ENCODE measurements around the gene KRTAP5-9. TPM values are rescaled to one million over a fixed set of nuclear protein-coding genes. Genes with fewer than 3 reads are reported as not detected.

Gene KRTAP5-9
- total and polyA plus RNA-seq, 10 of the 15 experiments (the other 5 are each of a cell fraction or from before 2014, with no cell fraction given) = 0.06 to 0.38 (median 0.19) TPM; not detected in 4

- TF ChIP-seq, protein P1, sequence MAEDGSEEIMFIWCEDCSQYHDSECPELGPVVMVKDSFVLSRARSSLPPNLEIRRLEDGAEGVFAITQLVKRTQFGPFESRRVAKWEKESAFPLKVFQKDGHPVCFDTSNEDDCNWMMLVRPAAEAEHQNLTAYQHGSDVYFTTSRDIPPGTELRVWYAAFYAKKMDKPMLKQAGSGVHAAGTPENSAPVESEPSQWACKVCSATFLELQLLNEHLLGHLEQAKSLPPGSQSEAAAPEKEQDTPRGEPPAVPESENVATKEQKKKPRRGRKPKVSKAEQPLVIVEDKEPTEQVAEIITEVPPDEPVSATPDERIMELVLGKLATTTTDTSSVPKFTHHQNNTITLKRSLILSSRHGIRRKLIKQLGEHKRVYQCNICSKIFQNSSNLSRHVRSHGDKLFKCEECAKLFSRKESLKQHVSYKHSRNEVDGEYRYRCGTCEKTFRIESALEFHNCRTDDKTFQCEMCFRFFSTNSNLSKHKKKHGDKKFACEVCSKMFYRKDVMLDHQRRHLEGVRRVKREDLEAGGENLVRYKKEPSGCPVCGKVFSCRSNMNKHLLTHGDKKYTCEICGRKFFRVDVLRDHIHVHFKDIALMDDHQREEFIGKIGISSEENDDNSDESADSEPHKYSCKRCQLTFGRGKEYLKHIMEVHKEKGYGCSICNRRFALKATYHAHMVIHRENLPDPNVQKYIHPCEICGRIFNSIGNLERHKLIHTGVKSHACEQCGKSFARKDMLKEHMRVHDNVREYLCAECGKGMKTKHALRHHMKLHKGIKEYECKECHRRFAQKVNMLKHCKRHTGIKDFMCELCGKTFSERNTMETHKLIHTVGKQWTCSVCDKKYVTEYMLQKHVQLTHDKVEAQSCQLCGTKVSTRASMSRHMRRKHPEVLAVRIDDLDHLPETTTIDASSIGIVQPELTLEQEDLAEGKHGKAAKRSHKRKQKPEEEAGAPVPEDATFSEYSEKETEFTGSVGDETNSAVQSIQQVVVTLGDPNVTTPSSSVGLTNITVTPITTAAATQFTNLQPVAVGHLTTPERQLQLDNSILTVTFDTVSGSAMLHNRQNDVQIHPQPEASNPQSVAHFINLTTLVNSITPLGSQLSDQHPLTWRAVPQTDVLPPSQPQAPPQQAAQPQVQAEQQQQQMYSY (CRISPR knock-in tag; IDR thresholded peaks at IDR 0.05) = no peak
- no peak for TF ChIP-seq BCL11A (IDR thresholded peaks at IDR 0.05; ENCODE audit: low read depth, low read length)
- TF ChIP-seq, protein P2, sequence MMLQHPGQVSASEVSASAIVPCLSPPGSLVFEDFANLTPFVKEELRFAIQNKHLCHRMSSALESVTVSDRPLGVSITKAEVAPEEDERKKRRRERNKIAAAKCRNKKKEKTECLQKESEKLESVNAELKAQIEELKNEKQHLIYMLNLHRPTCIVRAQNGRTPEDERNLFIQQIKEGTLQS (IDR thresholded peaks at IDR 0.05; ENCODE audit: borderline replicate concordance, extremely low read depth, low read depth, low read length) = no peak
Measured at GRCh38 chr11:71563406-71563805, 15.2 kb downstream of the KRTAP5-9 start (continued).

GRCh38 chr11:71564430-71564829, 16.2 kb downstream of the KRTAP5-9 start:
- Histone ChIP-seq H3K79me2 (ENCODE audit: control insufficient read depth, insufficient read depth, low read length) (no peaks in the 10 kb centered on the region), H2AFZ (ENCODE audit: control insufficient read depth, low read depth, low read length) (no peak overlapping the region), H3K27me3 (replicated peaks in 1 of 2; ENCODE audit: control insufficient read depth in 2 of 2, insufficient read depth in 2 of 2, low read length in 1 of 2) (no peaks in the 10 kb centered on the region), H4K20me1 (ENCODE audit: control insufficient read depth, insufficient read depth) (no peaks in the 10 kb centered on the region), H3K9me3 (replicated peaks; ENCODE audit: control insufficient read depth, insufficient read depth, low read length) (no peaks in the 10 kb centered on the region), H3K4me3 (no peak overlapping the region), H3K4me2 (ENCODE audit: control insufficient read depth, insufficient read depth) (no peak overlapping the region), H3K27ac (ENCODE audit: control insufficient read depth, insufficient read depth) (no peak overlapping the region), H3K4me1 (ENCODE audit: control insufficient read depth, insufficient read depth, low read length) (no peaks in the 10 kb centered on the region), H3K36me3 (ENCODE audit: control insufficient read depth in 2 of 2, insufficient read depth in 2 of 2, low read length in 1 of 2) (no peaks in the 10 kb centered on the region), H3K9ac (ENCODE audit: control insufficient read depth, insufficient read depth, low read length) (no peak overlapping the region)
- in situ Hi-C loops (cut with MboI) (no loop called here), intact Hi-C loops (cut with micrococcal nuclease; ENCODE audit: unreplicated experiment) (loop anchor here (10.0 kb wide), 1 partner anchor 140 kb away; no protein-coding TSS in a partner anchor)
- DNase-seq (ENCODE audit: low read depth, low spot score) (no peak), ATAC-seq (no peak), FAIRE-seq (no peak)
- ChIA-PET RAD21 (ENCODE audit: unreplicated experiment) (interaction anchor here (0.9 kb wide), 1 partner anchor 77 kb away, joined by 5 read pairs; no protein-coding TSS in a partner anchor), CTCF (interaction anchor here (1.1 to 1.9 kb wide), 5 partner anchors 16 to 191 kb away, joined by 3 to 8 read pairs (median 5); no protein-coding TSS in a partner anchor), POLR2A (no interaction called here), SMC1A (ENCODE audit: uncharacterized antibody, unreplicated experiment) (no interaction called here)
- TF ChIP-seq ZNF592 (IDR thresholded peaks at IDR 0.05) (no peak), STAT3 (IDR thresholded peaks at IDR 0.05; ENCODE audit: low read depth, low read length) (no peak), SRF (IDR thresholded peaks at IDR 0.05; ENCODE audit: low read depth in 2 of 2, low read length in 2 of 2) (no peak)
- WGBS (ENCODE audit: insufficient coverage, insufficient replicate concordance, low lambda C conversion rate, missing lambda C conversion rate) = 45% methylated on average over 4 of the region's 4 CpGs
- BruUV-seq (replicated peaks) = no TSS peak

All from GM12878 (cell line).